ENCODE data around the gene CD1D.

The CD1D gene

DNA sequence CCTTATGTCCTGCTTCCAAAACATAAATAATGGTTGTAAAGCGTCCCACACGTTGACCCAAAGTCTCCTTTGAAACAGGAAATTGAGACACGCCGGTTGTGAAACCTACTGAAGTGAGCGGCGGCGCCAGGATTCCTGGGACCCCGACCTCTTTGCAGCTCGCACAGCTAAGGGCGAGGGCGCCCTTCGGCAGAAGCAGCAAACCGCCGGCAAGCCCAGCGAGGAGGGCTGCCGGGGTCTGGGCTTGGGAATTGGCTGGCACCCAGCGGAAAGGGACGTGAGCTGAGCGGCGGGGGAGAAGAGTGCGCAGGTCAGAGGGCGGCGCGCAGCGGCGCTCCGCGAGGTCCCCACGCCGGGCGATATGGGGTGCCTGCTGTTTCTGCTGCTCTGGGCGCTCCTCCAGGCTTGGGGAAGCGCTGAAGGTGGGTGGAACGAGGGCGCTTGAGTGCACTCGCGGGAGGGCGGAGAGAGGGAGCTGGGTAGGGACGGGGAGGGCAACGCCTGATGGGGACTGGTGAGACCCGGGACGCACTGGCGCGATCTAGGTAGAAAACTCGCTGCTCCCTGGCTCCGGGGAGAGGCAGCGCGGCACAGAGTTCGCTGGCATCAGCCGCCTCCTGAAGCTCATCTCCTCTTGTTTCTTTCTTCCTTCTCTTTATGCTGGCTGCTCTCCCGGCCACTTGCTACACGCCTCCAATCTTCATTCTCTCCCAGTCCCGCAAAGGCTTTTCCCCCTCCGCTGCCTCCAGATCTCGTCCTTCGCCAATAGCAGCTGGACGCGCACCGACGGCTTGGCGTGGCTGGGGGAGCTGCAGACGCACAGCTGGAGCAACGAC is at the start of gene CD1D:
Gene CD1D, plus strand, starts transcription at position 155 of the 836 bp plus-strand sequence. Its CDS starts 207 bp downstream, at position 362.
- DNase-seq (ENCODE audit: extremely low read depth in 1 of 2, low read depth in 1 of 2), result no peak

DNA sequence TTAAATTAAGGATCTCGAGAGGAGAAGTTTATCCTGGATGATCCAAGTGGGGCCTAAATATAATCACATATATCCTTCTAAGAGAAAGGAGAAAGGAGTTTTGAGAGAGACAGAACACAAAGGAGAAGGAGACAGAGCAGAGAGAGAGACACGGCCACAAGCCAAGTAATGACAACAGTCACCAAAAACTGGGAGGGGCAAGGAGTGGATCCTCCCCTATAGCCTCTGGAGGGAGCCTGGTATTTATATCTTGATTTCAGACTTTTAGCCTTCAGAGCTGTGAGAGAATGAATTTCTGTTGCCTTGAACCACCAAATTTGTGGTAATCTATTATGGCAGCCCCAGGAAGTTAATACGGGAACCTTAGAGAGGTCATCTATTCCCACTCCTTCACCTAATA is 49.5 kb upstream of the CD1D start:
- DNase-seq (ENCODE audit: extremely low read depth in 1 of 2, low read depth in 1 of 2), result no peak

DNA sequence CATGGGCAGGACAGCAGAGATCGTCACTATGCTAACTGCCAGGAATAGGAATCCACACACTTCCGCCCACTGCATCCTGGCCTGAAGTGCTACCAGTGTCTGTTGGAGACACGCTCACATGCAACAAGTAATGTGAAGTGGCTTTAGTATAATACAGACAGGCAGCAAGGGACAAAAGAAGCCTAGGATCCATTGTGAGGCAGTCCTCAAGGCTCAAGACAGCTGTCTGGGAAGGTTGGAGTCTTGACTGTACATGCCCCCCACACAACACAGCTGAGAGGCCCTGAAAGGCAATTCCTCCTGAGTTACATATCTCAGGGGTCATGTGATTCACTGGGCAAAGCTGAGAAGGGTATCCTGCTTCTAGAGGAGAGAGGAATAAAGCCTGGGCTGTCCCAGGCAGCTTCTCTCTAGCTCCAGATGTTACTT is 39.9 kb upstream of the CD1D start:
- no peak for DNase-seq (ENCODE audit: extremely low read depth in 1 of 2, low read depth in 1 of 2)

DNA sequence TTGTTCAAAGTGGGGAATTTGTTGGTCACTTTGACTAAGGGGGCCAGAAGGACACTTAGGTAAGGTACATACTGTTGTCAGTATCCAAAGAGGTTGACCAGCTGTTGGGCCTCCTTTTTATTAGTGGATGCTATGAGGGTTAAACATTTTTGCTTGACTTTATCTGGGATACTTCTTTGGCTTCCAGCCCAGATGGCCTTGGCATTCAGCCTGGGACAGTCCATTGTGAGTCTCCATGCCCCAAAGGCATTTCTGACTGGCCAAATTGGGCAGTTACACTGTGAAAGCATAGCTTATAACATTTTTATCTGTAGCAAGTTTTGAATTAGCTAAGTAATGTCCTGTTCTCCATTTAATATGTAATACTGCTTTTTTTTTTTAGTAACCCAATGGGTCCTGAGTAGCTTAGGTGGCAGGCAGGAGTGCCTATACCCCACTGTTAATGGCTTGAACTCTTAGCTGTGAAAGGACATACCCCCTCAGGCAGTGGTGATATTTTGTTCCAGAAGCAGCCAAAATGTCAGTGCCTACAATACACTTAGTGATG is 35.4 kb upstream of the CD1D start:
- no peak for DNase-seq (ENCODE audit: extremely low read depth in 1 of 2, low read depth in 1 of 2)

DNA sequence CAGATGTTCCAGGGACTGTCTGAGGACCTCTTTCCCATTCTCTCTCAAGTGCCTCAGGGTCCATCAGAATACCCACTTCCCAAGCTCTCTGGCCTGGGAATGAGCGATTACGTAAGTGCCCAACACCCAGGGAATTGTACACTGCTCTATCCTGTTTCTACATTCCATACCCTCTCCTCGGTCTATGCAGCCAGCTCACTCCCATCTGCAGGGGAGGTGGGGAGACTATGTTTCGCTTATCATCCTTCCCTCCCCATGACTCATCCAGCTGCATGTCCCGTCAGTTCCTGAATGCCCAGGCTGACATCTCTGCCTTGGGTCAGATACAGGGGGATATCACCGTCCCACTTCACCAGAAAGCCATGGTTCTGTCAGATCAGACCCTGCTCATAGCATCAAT is 34.5 kb upstream of the CD1D start:
- no peak for DNase-seq (ENCODE audit: extremely low read depth in 1 of 2, low read depth in 1 of 2)

DNA sequence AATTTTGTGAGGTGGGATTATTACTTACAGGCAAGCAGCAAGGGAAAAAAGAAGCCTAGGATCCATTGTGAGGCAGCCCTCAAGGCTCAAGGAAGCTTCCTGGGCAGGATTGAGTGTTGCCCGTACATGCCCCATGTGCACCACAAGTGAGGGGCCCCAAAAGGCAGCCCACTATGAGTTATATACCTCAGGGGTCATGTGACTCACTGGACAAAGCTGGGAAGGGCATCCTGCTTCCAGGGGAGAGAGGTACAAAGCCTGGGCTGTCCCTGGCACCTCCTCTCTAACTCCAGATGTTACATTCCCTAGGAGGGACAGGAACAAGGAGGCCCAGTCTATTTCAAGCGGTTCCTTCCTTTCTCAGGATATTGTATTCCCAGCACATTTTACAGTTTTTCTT is 34.0 kb upstream of the CD1D start:
- DNase-seq (ENCODE audit: extremely low read depth in 1 of 2, low read depth in 1 of 2), result no peak

DNA sequence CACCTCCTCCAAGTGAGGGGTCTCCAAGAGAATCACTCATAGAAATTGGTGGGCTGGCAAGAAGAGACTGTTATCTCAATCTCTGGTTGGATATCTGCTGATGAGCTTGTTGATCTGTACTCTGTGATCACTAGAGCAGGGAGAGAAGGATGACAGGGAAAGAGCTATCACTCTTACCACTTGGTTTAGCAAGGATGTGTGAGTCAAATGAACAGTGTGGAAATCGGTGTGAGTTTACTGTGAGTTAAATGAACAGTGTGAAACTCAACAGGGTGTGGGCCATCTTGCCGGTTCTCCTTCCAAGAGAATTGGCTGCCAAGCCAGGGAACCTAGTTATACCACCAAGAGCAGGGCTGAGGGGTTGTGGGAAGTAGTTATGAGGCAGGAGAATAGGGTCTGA is 33.3 kb upstream of the CD1D start:
- no peak for DNase-seq (ENCODE audit: extremely low read depth in 1 of 2, low read depth in 1 of 2)

GRCh38 chr1:158147869-158148268 is 32.8 kb upstream of the CD1D start:
- DNase-seq (ENCODE audit: extremely low read depth in 1 of 2, low read depth in 1 of 2), result no peak

DNA sequence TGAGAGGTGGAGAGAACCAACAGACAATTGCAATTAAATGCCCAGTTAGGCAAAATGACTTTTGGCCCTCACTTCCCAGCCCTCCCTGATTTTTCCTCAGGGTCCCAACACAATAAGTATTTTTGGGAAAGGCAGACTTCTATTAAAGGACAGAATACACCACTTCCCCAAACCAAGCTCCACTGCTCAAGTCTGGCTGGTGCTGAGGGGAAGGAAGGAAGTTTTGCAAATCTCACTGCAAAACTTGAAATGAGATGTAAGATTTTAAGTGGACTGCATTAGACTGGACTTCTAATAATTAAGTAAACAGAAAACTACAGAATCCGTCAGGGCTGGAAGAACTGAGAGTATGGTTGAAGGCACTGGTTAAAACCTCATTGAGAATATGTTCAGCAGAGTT is 32.2 kb upstream of the CD1D start:
- no peak for DNase-seq (ENCODE audit: extremely low read depth in 1 of 2, low read depth in 1 of 2)

DNA sequence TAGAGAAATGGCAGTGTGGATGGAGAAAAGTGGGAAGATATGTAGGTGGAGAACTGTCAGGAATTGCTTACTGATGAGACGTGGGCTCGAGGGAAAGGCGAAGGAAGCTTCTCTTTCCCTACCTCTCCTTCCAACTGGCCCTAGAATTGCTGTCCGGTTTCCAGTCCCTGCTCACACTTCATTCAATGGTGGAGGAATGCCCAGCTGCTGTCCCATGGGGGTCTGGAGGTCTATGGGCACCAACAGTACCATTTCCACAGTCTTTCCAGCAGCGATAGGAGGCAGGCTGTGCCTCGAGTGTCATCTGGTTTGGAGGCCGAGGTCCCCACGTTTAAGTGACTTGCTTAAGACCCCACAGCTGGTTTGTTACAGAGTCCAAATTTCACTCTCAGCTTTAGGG is 31.5 kb upstream of the CD1D start:
- no peak for DNase-seq (ENCODE audit: extremely low read depth in 1 of 2, low read depth in 1 of 2)

GRCh38 chr1:158149577-158150269 is 31.0 kb upstream of the CD1D start:
- peak; percentile 10 to 47 for DNase-seq (ENCODE audit: extremely low read depth in 1 of 2, low read depth in 1 of 2)

DNA sequence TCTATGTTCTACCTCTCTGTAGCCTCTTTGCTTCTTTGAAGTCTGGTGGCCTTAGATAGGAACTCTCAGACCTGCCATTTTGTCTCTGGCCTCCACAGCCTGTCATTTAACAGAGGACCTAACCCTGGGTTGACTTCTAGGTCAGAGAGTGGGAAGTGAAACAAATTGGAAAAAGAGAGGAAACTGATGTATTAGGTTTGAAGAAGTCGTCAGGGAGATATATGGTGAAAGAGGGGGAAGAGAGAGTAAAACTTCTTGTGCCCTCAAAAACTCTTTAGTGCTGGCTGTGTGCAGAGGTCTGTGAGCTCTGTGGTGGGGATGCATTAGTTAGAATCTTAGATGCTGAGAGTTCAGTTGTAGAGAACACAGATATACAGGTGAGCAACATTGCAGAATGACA is 30.2 kb upstream of the CD1D start:
- DNase-seq (ENCODE audit: extremely low read depth in 1 of 2, low read depth in 1 of 2), result no peak

GRCh38 chr1:158153179-158153578 is 27.5 kb upstream of the CD1D start:
- no peak for DNase-seq (ENCODE audit: extremely low read depth in 1 of 2, low read depth in 1 of 2)

- DNase-seq (ENCODE audit: extremely low read depth in 1 of 2, low read depth in 1 of 2), result no peak
These were observed 26.8 kb upstream of the CD1D start for GRCh38 chr1:158153746-158154444.

GRCh38 chr1:158154501-158154900 is 26.2 kb upstream of the CD1D start:
- no peak for DNase-seq (ENCODE audit: extremely low read depth in 1 of 2, low read depth in 1 of 2)

- DNase-seq (ENCODE audit: extremely low read depth in 1 of 2, low read depth in 1 of 2), result no peak
These were observed 25.0 kb upstream of the CD1D start for GRCh38 chr1:158155673-158156072.

GRCh38 chr1:158159597-158159996 is 21.1 kb upstream of the CD1D start:
- DNase-seq (ENCODE audit: extremely low read depth in 1 of 2, low read depth in 1 of 2), result no peak

GRCh38 chr1:158161446-158161845 is 19.2 kb upstream of the CD1D start:
- no peak for DNase-seq (ENCODE audit: extremely low read depth in 1 of 2, low read depth in 1 of 2)

DNA sequence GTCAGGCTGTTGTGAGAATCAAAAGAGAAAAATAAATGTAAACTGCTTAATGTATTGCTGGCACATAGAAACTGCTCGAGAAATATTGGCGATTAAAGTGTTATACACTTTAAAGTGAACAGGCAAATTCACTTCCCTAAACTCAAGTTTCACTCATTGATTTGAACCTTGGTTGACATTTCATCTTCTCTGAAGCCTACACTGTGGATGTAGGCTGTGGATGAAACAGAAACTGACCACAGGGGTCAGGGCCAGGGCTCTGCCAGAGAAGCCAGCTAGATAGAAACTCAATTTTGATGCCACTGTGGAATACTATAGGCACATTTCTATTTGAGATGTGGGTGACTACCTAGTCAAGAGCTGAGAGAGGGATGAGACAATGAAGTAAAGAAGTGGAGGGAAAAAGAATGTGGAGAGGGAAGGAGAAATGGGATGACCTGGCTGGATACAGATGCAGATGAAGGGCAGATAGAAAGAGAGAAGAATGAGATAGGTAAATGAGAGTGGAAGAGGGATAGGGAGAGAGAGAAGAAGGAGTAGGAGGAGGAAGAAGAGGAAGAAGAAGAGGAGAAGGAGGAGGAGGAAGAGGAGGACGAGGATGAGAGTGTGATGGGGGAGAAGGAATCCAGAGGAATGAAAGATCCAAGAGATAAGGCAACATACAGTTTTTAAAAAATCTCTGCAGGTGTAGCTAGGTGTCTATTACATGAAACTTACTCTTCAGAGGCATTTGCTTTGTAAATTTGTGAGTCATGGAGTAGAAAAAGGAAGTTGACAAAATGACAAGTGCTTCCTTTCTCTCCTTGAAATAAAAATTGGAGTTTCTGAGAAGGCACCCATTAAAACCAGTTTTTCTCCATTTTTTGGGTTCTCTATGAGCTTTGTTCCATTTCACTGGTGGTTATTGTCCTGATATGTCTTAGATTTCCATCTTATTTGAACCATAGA is 17.4 kb upstream of the CD1D start:
- DNase-seq (ENCODE audit: extremely low read depth in 1 of 2, low read depth in 1 of 2), result no peak

- DNase-seq (ENCODE audit: extremely low read depth in 1 of 2, low read depth in 1 of 2), result no peak
These were observed 11.6 kb upstream of the CD1D start for GRCh38 chr1:158169105-158169504.
